K562 (cell line): ENCODE results near the gene SLC25A34. TPM values are rescaled to one million over a fixed set of nuclear protein-coding genes. Genes with fewer than 3 reads are reported as not detected.

Source experiments
- ATAC-seq: fragments of 200-7000 bp; cut with Tn5 transposase; 3 replicates; pipeline ENCODE4 v1.9.1; 2020; ENCODE audit warnings: moderate library complexity
- BruUV-seq: library from RNA; stranded (reverse); fragments of 400-500 nt; replicated peaks from 2 replicates; lab custom pipeline; 2021; lab: Mats Ljungman, UMichigan
- CTCF ChIA-PET: fragments of 300-600 bp; formaldehyde crosslinking; extraction: SDS; loops from one replicate; lab custom pipeline; 2021; ENCODE audit warnings: low intra/inter-chr PET ratio; lab: Yijun Ruan, JAX
- POLR2A ChIA-PET: fragments of 300-600, 350-650 bp; sonication (Branson Sonifier 250); formaldehyde crosslinking; extraction: SDS; loops from one replicate; lab custom pipeline; 2021; ENCODE audit warnings: antibody characterized with exemption, inconsistent platforms; lab: Yijun Ruan, JAX
- DNase-seq, 4 experiments: peaks; one replicate each; pipeline versions ENCODE4 v3.0.0 to v3.0.0-alpha.2; 2011 to 2018; ENCODE audit warnings: low spot score in 3 of 4, mixed read lengths in 3 of 4; ENCODE audit errors: extremely low read depth in 1 of 4
- FAIRE-seq: peaks from 2 replicates; lab custom pipeline; 2011; peaks lifted over from hg19 to GRCh38; lab: Jason Lieb, UNC
- H2AFZ ChIP-seq: 2 replicates; pipeline ENCODE4 v1.6.0; 2011; ENCODE audit warnings: low read depth, low read length, control low read depth, inconsistent platforms
- H3K27ac ChIP-seq: fragments of 200-600 bp; 3 replicates; pipeline ENCODE4 v1.8.0; 2011; ENCODE audit warnings: low read depth, mild to moderate bottlenecking, control low read depth, inconsistent platforms, low read length, moderate library complexity, mixed read lengths; ENCODE audit errors: extremely low read depth
- H3K27me3 ChIP-seq, 2 experiments: fragments of 300-600 bp in 1 of 2; 2 replicates in 1 of 2; 3 replicates in 1 of 2; pipeline versions ENCODE4 v1.6.0 to v1.8.0; 2011; ENCODE audit warnings: inconsistent platforms in 2 of 2, low read length in 2 of 2, mild to moderate bottlenecking in 1 of 2, mixed read lengths in 1 of 2, moderate library complexity in 1 of 2; ENCODE audit not compliant: control insufficient read depth in 2 of 2, insufficient read depth in 2 of 2
- H3K36me3 ChIP-seq: fragments of 300-600 bp; 3 replicates; pipeline ENCODE4 v1.8.0; 2011; ENCODE audit warnings: mild to moderate bottlenecking, low read length, inconsistent platforms; ENCODE audit not compliant: control insufficient read depth, insufficient read depth
- H3K4me1 ChIP-seq, 2 experiments: fragments of 200-600 bp in 1 of 2; replicated peaks in 1 of 2; 2 replicates in 1 of 2; 3 replicates in 1 of 2; pipeline versions ENCODE4 v1.5.1 to v1.8.0; 2011; ENCODE audit warnings: inconsistent platforms in 2 of 2, low read length in 2 of 2, mild to moderate bottlenecking in 1 of 2, mixed read lengths in 1 of 2, moderate library complexity in 1 of 2; ENCODE audit not compliant: control insufficient read depth in 2 of 2, insufficient read depth in 2 of 2
- H3K4me2 ChIP-seq: 2 replicates; pipeline ENCODE4 v1.6.1; 2011; ENCODE audit warnings: low read length, control low read depth, inconsistent platforms, mixed read lengths; ENCODE audit not compliant: insufficient read depth
- H3K4me3 ChIP-seq: fragments of 200-600 bp; sonication (generic), shearing (Covaris generic); 2 replicates; pipeline ENCODE4 v1.5.1; 2016; ENCODE audit warnings: control low read depth, inconsistent platforms
- H3K79me2 ChIP-seq: fragments of 200-600 bp; 3 replicates; pipeline ENCODE4 v1.8.0; 2011; ENCODE audit warnings: low read length, inconsistent platforms; ENCODE audit not compliant: control insufficient read depth, insufficient read depth
- H3K9ac ChIP-seq, 2 experiments: 2 replicates each; pipeline versions ENCODE4 v1.6.0 to v1.6.1; 2011; ENCODE audit warnings: low read depth in 2 of 2, low read length in 2 of 2, control low read depth in 1 of 2, inconsistent platforms in 1 of 2, mild to moderate bottlenecking in 1 of 2, mixed read lengths in 1 of 2; ENCODE audit not compliant: insufficient read depth in 1 of 2
- H3K9me1 ChIP-seq: one replicate; pipeline ENCODE4 v1.6.0; 2011; ENCODE audit warnings: inconsistent platforms, mild to moderate bottlenecking, low read length, moderate library complexity; ENCODE audit not compliant: control insufficient read depth, insufficient read depth
- H3K9me3 ChIP-seq: replicated peaks from 2 replicates; pipeline ENCODE4 v1.5.1; 2011; ENCODE audit warnings: low read depth, low read length, inconsistent platforms; ENCODE audit not compliant: control insufficient read depth, insufficient read depth
- H4K20me1 ChIP-seq: replicated peaks from 2 replicates; pipeline ENCODE4 v1.6.1; 2011; ENCODE audit warnings: low read length, inconsistent platforms, mixed read lengths; ENCODE audit not compliant: control insufficient read depth, insufficient read depth
- NFE2L1 ChIP-seq: fragments of 450-650 bp; IDR thresholded peaks from 2 replicates; pipeline ENCODE4 v1.6.1; 2016; ENCODE audit warnings: missing genetic modification characterization, low read depth, mild to moderate bottlenecking, missing compliant biosample characterization, moderate library complexity, borderline replicate concordance
- ZBTB40 ChIP-seq, 2 experiments: fragments of 450-650 bp in 1 of 2; sonication (generic) in 1 of 2; formaldehyde crosslinking in 1 of 2; IDR thresholded peaks; 2 replicates each; pipeline versions ENCODE4 v1.7.1 to v1.9.0; 2016 to 2022; ENCODE audit warnings: inconsistent platforms in 1 of 2, mild to moderate bottlenecking in 1 of 2, missing genetic modification reagents in 1 of 2
- WGBS: fragments of 100-300 bp; shearing (Covaris generic); methylation state at CpG from one replicate; pipeline ENCODE4 v1.1.6; 2016; ENCODE audit warnings: low coverage, mixed read lengths; ENCODE audit not compliant: insufficient coverage; ENCODE audit errors: missing lambda C conversion rate; 5-methylcytosine and 5-hydroxymethylcytosine counted together
- in situ Hi-C: fragments of 300-500 bp; cut with MboI; formaldehyde crosslinking; loops from 4 replicates; pipeline ENCODE4 v1.15.0; 2018; ENCODE audit warnings: inconsistent platforms, mixed read lengths
- intact Hi-C: fragments of 100-400 bp; cut with micrococcal nuclease; formaldehyde crosslinking; loops from 2 replicates; pipeline ENCODE4 v1.14.2; 2022
- polyA plus RNA-seq, 8 experiments: library from polyadenylated mRNA; depleted of rRNA in 4 of 8; stranded (reverse) in 5 of 8; unstranded in 3 of 8; fragments of >200 nt; fragmentation: Nextera tagmentation in 2 of 8; fragmentation: Illumina TruSeq in 1 of 8; extraction: Ambion mirVana in 2 of 8; extraction: Trizol in 1 of 8; gene quantifications; 2 replicates each; pipeline versions ENCODE4 v1.2.1 to v1.2.3, GENCODE V29; 2011 to 2014; ENCODE audit warnings: inconsistent platforms in 1 of 8, missing spikeins in 1 of 8
- total RNA-seq, 7 experiments: library from RNA; depleted of rRNA in 6 of 7; stranded (reverse); fragments of >200 nt in 6 of 7; fragmentation: Illumina TruSeq in 2 of 7; extraction: Trizol in 2 of 7; gene quantifications; 2 replicates each; pipeline versions ENCODE4 v1.2.1 to v1.2.3, GENCODE V29; 2011 to 2021; ENCODE audit warnings: low replicate concordance in 1 of 7

Gene SLC25A34
- total and polyA plus RNA-seq, 9 of the 15 experiments (the other 6 are each of a cell fraction or from before 2014, with no cell fraction given) = 0.01 to 0.57 (median 0.16) TPM

- 77% methylated on average over 8 of the region's 8 CpGs for WGBS
- TF ChIP-seq NFE2L1 (tag) (no peak), ZBTB40 (IDR thresholded peaks at IDR 0.05) (peak; percentile 42; the same call in 1 of the 2 replicates), ZBTB40 (CRISPR knock-in tag; IDR thresholded peaks at IDR 0.05) (peak; percentile 28; the same call in 1 of the 2 replicates)
- Histone ChIP-seq H4K20me1 (no peaks in the 10 kb centered on the region), H3K9ac (0 out of 4 replicates have a peak overlapping the region, but pooled peaks of 1 of the 2 experiments have one; percentile 18), H3K27ac (no peak overlapping the region), H3K27me3 (no peaks in the 10 kb centered on the region), H3K4me3 (no peak overlapping the region), H3K79me2 (peaks cover 53% of the 10 kb centered on the region), H3K9me3 (no peaks in the 10 kb centered on the region), H3K4me1 (peaks cover 0 to 11% of the 10 kb centered on the region in 2 experiments; a peak in 2 of 5 replicates), H3K4me2 (no peak overlapping the region), H3K9me1 (no peaks in the 10 kb centered on the region), H2AFZ (no peak overlapping the region), H3K36me3 (peaks cover 20% of the 10 kb centered on the region; the same call in 2 of the 3 replicates)
- intact Hi-C loops (no loop called here), in situ Hi-C loops (no loop called here)
- BruUV-seq = no TSS peak
- ChIA-PET POLR2A (interaction anchor here (0.5 to 1.2 kb wide), 5 partner anchors 13 to 291 kb away, joined by 3 to 4 read pairs (median 3); no protein-coding TSS in a partner anchor), CTCF (no interaction called here)
- FAIRE-seq (no peak), ATAC-seq (no peak), DNase-seq (no peak)
Observed at GRCh38 chr1:15707239-15707925, 28.7 kb upstream of the SLC25A34 start.
